RPMI8226 (cell line): ENCODE results near the gene ADAMTS3.

Experiments
- DNase-seq: peaks from one replicate; pipeline ENCODE4 v3.0.0-alpha.2; 2015

ADAMTS3 gene

DNA sequence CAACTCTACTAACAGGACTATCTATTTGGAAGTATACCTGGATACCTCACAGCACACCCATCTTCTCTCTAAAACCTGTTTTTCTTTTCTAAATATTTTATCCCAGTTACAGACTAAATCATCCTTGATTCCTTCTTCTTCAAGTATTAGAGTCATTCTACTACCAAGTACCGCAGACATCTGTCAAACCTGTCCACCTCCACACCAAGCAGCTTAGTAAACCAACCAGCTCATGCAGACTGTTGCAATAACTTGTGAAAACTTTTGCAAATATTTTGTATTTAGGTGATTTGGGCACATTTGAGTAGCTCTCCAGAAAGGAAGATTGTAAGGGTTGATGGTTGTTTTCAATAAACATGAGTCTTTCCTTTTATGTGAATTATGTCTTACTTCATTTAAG, 238.6 kb downstream of the ADAMTS3 start:
- no peak for DNase-seq

- DNase-seq: peak; percentile 5
Observed at GRCh38 chr4:72326692-72327632, 242.1 kb downstream of the ADAMTS3 start.

- DNase-seq: no peak
Observed at GRCh38 chr4:72325215-72325614, 243.8 kb downstream of the ADAMTS3 start.

- DNase-seq: no peak
Observed at GRCh38 chr4:72323227-72323626, 245.8 kb downstream of the ADAMTS3 start.

DNA sequence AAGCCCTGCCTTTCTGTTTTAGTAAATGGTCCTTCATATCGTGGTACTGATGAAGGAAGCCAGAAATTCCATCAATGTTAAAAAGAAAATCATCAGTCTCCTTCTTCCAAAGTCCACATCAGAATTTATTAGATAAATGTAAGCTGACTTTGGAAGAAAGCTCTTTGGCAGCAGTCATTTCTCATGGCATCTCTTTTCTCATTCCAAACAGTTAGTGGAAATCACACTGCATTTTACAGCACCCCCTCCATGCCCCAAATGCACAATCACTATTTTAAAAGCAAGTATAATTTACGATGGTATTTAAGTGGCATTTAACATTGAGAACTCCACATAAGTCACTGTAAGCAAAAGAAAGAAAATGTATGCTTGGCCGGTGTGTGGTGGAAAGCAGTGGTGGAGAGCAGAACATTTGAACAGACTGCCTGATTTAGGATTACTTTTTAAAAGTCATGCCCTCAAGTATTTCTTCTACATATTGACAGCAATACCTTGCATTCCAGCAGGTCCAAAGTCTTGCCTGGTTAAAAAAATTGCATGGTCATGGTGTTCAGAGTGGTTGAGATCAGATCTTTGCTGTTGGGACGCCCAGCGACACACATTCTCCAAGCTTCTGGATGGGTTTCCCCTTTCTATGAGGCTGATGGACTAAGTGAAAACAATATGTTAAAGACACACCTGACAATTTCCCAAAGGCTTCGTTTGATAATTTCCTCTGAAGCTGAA, 248.6 kb downstream of the ADAMTS3 start:
- DNase-seq: no peak

GRCh38 chr4:72319601-72320021, 249.4 kb downstream of the ADAMTS3 start:
- no peak for DNase-seq

DNA sequence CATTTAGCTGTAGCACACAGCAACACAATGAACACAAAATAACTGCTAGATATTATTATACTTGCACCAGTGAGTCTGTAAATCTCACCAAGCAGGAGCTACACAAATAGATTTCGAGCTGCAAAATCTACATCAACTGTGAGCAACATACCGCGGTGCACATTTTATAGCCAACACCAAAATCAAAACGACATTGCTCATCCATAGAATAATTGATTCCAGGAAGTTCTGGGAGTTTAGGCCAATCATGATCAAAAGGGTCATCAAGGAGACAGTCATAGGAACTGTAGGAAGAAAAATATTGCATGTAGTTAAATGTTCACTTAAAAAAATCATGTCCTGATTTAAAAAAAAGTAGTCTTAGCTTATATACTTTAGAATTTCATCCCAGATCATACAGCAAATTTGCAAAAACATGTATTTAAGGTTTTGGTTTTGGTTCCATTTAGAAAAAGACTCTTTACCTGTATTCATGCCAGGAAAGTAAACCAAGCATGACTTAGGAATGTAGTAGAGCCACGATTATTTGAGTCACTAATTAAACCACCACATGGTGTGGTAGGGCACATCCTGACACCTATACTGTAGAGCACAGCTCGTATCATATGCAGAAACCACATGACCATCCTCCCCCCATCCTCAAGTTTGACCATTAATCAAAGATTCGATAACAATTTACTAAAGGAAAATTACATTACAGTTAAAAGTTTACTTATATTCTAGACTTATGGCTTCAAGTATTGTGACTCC, 250.4 kb downstream of the ADAMTS3 start:
- no peak for DNase-seq

DNA sequence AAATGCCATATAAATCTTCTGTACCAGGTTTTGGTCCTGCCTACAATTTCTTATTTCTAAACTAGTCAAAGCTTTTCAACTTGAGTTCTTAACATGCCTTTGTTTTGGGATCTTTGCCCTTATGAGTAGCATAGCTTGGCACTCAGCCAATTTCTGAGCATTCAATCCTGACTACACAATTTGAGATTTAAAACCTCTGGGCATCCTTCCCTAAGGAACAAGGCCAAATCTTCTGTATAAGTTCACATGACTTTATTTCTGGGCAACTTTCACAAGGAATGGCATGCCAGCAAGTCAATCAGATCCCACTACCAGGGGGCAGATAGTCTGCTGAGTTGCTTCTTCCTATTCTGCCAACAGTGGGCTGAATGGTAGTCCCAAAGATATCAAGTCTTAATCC, 254.2 kb downstream of the ADAMTS3 start:
- no peak for DNase-seq

DNA sequence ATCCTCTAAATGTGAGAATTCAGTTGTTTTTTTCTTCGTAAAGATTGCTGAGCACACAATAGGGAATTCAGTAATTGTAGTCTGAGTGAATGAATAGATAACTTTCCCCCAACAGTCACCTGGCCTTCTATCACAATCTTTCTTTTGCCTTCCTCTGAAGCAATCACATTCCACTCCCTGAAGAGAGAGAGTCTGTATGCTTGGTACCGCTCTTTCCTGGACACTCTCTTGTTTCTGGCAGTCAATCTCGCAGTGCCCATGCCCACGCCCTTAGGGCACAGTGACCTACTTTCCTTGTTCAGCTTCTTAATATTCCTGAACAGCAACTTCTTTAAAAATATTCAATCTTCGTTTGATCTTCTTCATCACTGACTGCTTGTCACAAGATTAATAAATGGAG, 255.9 kb downstream of the ADAMTS3 start:
- DNase-seq: no peak

DNA sequence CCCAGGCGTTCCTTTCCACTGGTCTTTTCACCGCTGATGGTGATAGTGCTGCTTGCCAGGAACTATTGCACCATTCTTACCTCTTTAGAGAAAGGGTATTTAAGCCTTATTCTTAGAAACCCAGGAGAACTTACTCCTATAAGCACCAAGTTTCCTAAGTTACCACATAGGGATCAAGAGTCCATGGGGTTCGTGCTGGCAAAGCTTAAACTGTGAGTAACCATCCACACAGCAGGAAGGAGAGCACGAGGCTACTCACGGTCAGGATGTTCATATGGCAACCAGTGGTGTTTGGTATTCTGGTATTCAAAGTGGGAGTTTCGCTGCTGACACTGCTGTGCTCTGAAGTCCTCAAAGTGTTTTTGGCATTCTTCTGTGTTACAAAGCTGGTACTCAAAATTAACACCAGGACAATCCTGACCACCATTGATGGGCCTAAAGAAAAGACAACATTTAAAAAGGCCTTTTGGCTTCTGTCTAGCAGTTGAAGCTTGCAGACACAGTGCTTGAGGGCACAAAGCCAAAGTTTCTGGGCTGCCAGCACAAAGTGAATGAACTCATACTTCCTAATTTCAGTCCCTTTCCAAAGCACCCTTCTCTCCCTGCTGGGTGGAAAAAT, 256.9 kb downstream of the ADAMTS3 start:
- no peak for DNase-seq

DNA sequence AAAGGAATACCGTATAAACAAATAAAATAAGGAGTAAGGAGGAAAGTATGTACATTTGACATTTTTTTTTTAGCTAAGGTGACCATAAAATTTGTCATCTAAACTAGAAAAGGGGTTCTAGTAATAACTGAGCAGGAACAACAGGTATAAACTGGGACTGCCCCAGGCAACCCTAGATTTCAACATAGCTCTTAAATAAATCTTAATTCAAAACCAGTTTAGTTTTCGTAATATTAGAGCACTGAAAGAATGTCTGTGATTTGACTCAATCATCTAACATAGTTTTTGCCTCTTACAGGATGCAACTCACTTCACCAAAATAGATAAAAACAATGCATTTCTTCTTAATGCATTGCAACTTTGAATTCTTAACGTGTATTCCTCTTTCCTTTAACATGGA, 257.7 kb downstream of the ADAMTS3 start:
- no peak for DNase-seq

DNA sequence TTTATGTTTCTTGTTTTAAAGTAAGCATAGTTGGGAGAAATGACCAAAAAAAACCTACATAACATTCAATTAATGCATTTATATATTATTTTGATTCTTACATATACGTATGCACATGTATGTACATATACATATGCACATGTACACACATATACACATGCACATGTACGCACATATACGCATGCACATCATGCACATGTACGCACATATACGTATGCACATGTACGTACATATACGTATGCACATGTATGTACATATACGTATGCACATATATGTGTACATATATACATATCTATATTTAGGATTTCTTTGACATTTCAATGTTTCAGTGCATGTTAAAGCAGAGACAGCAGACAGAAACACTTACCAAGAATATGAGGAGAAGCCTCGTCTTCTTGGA, 263.4 kb downstream of the ADAMTS3 start:
- DNase-seq: no peak

DNA sequence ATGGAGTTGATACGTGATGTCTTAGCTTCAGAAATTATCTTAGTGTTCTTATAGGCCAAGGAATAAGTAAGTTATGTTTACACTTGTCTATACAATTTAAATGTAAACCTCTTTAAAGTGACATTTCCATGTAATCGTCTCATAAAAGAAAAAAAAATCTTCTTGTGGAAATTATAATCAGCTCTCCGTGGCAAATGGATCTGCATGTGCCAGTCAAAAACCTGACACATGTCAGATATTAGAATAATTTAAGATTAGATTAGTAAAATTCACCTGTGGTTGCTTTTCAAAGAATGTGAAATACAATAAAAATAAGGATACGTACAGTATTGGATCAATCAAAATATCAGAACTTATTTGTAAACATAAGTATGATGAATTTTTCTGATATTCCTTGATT, 263.9 kb downstream of the ADAMTS3 start:
- DNase-seq: no peak

DNA sequence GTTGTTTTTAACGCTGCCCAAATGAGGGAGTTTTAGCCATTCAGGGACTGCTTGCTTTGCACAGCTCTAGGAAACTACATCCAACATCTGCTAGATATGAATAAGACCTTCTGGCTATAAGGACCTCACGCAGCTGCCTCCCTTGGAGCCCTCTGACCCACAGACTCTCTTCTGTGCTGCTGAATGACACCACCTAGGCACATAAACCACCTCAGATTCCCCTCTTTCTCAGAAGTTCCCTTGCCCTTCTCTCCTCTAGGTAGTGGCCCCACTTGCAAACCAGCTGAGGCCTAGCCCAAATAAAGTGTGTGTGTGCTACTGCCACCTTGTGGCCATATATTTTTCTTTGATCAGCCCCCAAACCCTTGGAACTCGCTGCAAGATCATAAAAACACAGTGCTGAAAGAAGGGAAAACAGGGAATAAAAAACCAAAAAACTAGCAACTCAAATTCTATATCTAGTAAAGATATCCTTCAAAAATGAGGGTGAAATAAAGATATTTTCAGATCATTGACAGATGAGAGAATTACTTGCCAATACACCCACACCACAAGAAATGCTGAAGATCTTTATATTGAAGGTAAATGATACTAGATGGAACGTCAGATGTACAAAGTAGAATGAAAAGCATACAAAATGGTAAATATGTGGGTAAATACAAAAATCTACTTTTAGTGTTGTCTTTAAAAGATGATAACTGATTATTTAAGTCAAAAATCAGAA, 265.9 kb downstream of the ADAMTS3 start:
- peak; percentile 47 for DNase-seq

GRCh38 chr4:72301759-72302158, 267.3 kb downstream of the ADAMTS3 start:
- DNase-seq: no peak

DNA sequence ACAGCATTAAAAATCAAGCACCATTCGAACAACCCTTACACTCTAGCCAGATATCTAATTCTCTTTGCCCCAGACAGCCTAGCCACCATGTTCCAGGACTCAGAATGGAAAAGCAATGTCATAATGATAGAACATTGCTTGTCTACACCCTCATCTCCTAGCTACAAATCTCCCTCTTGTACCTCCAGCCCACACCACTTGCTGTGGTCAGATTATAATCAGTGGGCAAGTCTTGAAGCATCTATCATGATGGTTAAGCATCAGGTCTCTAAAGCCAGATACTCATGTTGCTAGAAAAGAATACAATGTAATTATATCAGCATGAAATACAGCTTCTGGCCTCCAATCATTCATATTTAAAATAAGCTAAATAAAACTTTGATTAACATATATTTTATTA, 268.9 kb downstream of the ADAMTS3 start:
- DNase-seq: no peak

- peak; percentile 21 for DNase-seq
Observed at GRCh38 chr4:72295966-72296557, 273.0 kb downstream of the ADAMTS3 start.

GRCh38 chr4:72290737-72291136, 278.3 kb downstream of the ADAMTS3 start:
- no peak for DNase-seq

GRCh38 chr4:72286910-72287309, 282.1 kb downstream of the ADAMTS3 start:
- DNase-seq: no peak

DNA sequence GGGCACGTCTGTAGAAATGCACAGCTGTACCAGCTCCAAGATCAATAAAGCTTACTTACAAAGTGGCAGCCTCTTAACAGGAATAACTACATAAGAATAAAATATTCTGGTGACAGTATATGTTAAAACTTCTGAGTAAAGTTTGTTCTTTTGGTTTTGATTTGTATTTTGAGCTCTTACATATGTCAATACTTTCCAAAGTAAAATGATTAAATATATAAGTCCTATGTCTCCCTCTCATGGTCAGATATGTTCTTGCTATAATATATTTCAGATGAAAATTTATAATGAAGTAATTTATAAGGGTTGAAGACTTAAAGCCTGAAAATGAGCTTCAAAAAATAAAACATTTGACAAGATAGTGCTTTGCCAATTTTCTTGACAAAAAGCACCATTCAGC, 282.8 kb downstream of the ADAMTS3 start:
- DNase-seq: no peak

DNA sequence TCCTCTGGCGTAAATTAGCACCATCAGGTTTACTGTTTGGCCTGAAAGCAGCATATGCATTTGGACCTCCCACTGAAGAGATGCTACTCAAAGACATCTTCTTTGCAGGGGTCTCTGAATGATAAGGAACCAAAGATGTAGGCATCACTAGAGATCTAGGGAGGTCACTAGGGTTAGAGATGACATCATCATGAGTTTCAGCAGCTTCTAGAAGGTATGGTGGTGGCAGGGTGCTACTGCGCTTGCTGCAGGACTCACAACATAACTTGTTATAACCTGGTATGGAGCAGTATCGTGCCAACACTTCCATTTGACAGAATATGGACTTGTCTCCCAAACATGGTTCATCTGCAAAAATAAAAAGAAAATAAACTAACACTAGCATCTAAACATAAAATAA, 285.7 kb downstream of the ADAMTS3 start:
- DNase-seq: no peak

DNA sequence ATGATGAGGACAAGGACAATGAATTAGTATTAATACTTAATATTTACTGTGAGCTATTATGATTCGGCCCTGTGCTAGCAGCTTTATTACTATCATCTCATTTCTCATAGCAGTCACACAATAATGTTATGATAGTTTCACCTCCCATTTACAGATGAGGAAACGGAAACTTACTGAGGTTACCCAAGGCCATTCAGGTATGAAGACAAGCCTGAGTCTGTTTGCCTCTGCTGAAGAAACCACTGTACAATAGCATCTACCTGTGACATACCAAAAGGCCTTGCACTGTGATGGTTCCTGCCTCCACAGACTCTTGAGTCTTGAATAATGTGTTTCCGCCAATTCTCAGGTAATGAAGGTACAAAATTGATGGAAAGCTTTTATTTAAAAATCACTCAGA, 288.8 kb downstream of the ADAMTS3 start:
- DNase-seq: no peak
